NCI-H1417 (cell line): ENCODE results near the gene FPGS.

Source experiments
- DNase-seq, 3 experiments: peaks; one replicate each; lab custom pipeline; 2025; lab: John Stamatoyannopoulos, UW

Gene FPGS

DNA sequence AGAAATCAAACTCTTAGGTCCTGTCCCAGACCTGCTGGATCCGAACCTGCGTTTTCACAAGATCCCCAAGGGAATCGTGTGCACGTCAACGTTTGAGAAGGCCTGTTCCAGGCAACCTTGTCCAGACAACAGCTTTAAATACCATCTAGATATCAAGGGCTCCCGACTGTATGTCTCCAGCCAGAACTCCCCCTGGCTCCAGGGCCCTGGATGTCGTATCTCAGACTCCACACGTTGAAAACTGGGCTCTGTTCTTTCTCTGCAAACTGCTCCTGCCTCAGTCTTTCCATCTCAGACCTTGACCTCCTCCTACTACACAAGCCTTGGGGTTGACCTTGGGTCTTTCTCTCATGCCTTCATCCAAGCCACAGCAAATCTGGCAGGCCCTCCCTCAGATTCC, 57.6 kb downstream of the FPGS start:
- DNase-seq = no peak

DNA sequence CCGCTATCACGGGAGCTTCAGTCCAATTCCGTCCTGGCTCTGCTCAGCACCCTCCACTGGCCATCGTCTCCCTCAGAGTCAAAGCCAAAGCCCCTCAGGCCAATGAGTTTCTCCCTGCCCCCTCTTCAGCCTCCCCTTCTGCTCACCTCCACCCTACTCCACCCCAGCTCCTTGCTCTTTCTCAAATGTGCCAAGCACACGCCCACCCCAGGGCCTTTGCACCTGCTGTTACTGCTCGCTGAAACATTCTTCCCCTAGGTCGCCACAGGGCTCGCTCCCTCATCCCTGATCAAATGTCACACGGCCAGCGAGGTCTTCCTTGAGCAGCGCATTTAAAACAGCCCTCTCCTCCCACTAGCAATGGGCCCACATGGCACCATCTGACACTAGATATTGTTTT, 58.1 kb downstream of the FPGS start:
- DNase-seq = no peak

DNA sequence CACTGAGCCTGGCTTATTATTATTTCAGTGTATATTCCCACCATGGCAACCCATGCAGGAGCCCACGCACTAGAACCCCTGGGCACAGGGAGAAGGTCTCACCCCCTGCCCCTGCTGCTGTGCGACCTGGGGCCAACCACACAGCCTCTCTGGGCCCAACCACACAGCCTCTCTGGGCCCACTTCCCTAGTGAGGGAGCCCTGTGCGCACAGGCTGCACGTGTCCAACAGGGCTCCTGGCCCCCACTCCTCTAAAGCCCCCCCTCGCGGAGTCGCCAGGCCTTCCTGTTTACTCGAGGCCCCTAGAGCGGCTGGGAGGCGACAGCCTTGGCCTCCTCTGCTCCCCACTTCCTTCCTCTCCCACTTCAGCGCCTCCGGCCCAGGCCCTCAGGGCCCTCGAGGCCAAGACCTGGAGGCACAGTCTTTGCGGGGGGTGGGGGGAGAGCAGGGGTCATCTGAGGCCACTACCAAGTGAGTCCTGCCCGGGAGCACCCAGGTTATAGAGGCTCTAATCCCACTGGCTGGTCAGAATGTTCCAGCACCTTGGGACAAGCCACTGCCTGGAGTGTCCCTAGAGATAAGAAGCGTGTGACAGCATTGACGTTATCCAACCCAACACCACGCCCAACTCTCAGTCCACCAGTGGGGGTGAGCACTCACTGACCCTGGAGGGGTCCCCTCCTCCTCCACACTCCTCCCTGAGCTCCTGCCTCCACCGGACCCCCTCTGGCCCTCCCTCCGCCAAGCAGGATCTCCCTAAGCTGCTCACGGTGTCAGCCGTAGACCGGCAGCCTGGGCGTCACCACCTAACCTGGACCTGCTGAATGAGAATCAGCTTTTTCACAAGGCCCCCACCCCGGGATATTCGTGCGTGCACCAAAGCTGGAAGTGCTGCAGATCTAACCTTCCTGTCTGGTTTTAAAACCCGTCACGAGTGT, 59.7 kb downstream of the FPGS start:
- no peak for DNase-seq

DNA sequence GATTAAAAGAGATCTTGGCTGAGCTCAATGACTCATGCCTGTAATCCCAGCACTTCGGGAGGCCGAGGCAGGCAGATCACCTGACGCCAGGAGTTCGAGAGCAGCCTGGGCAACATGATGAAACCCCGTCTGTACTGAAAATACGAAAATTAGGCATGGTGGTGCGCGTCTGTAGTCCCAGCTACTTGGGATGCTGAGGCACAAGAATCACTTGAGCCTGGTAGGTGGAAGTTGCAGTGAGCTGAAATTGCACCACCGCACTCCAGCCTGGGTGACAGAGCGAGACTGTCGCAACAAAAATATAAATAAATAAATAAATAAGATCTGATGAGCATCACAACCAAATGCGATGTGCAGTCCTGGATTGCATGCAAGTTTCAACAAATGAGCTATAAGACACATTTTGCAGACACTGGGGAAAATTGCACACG, 60.5 kb downstream of the FPGS start:
- no peak for DNase-seq
